T47D (cell line): ENCODE results near the gene SORCS3.

Experiments
- DNase-seq, 2 experiments: peaks; one replicate each; pipeline versions ENCODE4 v3.0.0 to v3.0.0-alpha.2; 2011 to 2012; ENCODE audit warnings: low read depth in 1 of 2, low spot score in 1 of 2
- JUND ChIP-seq: IDR thresholded peaks from 2 replicates; pipeline ENCODE4 v1.6.1; 2012; ENCODE audit warnings: low read depth
- in situ Hi-C: cut with HindIII; loops from 2 replicates; pipeline ENCODE4 v1.10.0; 2016; ENCODE audit warnings: low sequenced_read_pairs, low pct_unique_long_range_greater_than_20kb

The SORCS3 gene

DNA sequence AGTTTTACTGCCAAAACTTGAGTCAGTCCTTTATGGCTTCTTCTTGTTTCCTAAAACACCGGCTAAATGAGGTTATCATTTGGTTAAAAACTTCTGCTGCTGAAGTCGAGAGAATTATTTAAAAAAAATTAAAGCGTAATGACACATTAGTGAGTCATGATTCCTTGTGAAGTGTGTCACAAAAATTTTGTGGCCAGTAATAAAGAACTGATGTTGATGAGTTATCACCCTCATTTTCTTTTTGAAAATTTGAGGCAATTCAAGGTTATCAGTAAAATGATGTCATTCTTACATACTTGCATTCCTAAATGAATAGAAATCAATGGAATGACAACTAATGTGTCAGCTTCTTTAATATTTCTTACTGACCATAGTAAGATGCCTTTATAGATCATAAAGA, 427.4 kb downstream of the SORCS3 start:
- no peak for DNase-seq
- TF ChIP-seq JUND: no peak
- in situ Hi-C loops: no loop called here

DNA sequence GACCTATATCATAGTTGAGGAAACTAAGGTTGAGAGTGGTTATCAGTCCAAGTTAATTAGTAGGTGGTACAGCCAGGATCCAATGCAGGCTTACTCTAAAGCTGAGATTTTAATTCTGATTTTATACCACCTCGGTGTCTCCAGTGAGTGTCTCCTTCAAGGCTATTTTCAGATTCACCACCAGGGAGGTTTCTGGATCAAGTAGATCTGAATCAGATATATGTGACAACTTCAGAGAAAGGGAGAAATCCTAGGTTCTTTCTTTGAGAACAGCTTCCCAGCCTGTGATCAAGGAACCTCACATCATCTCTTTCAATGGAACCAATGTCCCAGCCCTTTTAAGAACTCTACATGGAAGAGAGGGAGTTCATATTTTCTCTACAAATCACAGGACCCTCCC, 429.2 kb downstream of the SORCS3 start:
- in situ Hi-C loops: no loop called here
- DNase-seq: no peak
- TF ChIP-seq JUND: no peak

GRCh38 chr10:105070952-105071351, 429.9 kb downstream of the SORCS3 start:
- TF ChIP-seq JUND: no peak
- DNase-seq: no peak
- in situ Hi-C loops: no loop called here

- TF ChIP-seq JUND: no peak
- in situ Hi-C loops: no loop called here
- no peak for DNase-seq
Observed at GRCh38 chr10:105071980-105072379, 430.9 kb downstream of the SORCS3 start.

DNA sequence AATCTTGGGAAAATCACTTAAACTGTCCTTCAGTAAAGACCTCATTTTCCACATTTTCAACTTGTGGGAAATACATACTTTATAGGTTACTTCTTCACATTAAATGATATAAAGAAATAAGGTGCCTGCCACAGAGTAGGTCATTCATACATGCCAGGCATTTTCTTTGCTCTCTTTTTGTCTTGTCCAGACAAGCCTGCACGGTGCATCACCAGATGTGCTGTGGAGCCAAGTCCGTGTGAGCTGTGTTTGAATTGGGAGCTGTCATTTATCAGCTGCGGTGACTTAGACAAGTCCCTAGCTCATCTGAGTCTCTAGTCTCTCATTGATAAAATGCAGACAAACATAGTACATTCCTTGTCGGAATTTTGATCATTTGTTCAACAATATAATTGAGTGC, 432.9 kb downstream of the SORCS3 start:
- no peak for TF ChIP-seq JUND
- in situ Hi-C loops: no loop called here
- no peak for DNase-seq

GRCh38 chr10:105075031-105075430, 433.9 kb downstream of the SORCS3 start:
- TF ChIP-seq JUND: no peak
- in situ Hi-C loops: no loop called here
- no peak for DNase-seq

DNA sequence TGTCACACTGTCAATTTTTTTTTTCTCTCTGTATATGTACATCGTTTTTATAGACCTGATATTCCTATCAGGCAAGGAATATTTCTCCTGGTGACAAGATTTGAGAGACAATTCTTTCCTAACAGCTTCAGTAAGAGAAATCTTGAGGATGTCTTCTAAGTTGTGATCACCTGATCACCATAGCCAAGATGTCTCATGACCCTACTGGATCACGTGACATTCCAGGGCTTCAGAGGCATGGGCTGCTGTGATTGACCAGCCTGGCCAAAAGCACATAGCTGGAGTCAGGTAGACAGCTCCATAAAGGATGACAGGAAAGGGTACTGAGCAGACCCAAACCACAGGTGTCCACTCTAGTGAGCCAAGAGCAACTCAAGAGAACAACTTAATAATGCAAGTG, 444.9 kb downstream of the SORCS3 start:
- DNase-seq: no peak
- in situ Hi-C loops: no loop called here
- no peak for TF ChIP-seq JUND

DNA sequence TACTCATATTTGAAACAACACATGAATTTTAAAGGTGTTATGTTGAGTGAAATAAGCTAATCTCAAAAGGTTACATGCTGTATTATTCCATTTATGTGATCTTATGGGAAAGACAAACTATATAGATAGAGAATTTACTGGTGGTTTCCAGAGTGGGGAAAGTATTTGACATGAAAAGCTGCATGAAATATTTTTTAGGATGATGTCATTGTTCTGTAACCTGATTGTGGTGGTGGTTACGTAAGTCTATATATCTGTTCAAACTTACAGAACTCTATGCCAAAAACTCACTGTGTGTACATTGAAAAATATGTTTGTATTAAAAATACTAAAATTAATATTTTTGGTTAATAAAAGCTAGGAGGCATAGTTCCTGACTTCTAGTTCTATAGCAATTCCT, 453.0 kb downstream of the SORCS3 start:
- DNase-seq: no peak
- in situ Hi-C loops: no loop called here
- TF ChIP-seq JUND: no peak

- TF ChIP-seq JUND: no peak
- no peak for DNase-seq
- in situ Hi-C loops: no loop called here
Observed at GRCh38 chr10:105096316-105096715, 455.2 kb downstream of the SORCS3 start.

GRCh38 chr10:105102977-105103376, 461.9 kb downstream of the SORCS3 start:
- in situ Hi-C loops: no loop called here
- no peak for TF ChIP-seq JUND
- no peak for DNase-seq

- TF ChIP-seq JUND: no peak
Observed at GRCh38 chr10:105104297-105104696, 463.2 kb downstream of the SORCS3 start.

DNA sequence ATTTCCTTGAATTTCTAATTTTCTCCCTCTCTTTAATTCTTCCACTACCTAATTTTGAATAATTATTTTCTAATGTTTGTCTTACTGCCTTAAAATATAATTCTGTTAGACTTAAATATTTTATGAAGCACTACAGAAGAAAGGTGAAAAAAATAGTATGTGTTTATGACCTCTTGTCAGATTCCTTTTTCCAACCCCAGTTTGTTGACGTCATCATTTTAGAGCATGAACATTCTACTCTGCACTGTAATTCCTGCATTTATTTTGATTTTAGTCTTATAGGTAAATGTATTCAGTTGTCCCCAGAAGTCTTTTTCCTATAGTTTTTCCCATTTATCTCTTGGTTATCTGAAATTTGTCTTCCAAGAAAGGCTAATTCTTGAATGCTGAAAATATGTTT, 468.1 kb downstream of the SORCS3 start:
- no peak for TF ChIP-seq JUND
- no peak for DNase-seq
- in situ Hi-C loops: no loop called here

More at GRCh38 chr10:105104297-105104696, 463.2 kb downstream of the SORCS3 start:
- in situ Hi-C loops: no loop called here
- no peak for DNase-seq

GRCh38 chr10:105112862-105113261, 471.8 kb downstream of the SORCS3 start:
- in situ Hi-C loops: no loop called here
- no peak for TF ChIP-seq JUND
- DNase-seq: no peak

- in situ Hi-C loops: no loop called here
- DNase-seq: no peak
- no peak for TF ChIP-seq JUND
Observed at GRCh38 chr10:105113666-105114065, 472.6 kb downstream of the SORCS3 start.
